ENCODE measurements around the gene ASB18.

DNA sequence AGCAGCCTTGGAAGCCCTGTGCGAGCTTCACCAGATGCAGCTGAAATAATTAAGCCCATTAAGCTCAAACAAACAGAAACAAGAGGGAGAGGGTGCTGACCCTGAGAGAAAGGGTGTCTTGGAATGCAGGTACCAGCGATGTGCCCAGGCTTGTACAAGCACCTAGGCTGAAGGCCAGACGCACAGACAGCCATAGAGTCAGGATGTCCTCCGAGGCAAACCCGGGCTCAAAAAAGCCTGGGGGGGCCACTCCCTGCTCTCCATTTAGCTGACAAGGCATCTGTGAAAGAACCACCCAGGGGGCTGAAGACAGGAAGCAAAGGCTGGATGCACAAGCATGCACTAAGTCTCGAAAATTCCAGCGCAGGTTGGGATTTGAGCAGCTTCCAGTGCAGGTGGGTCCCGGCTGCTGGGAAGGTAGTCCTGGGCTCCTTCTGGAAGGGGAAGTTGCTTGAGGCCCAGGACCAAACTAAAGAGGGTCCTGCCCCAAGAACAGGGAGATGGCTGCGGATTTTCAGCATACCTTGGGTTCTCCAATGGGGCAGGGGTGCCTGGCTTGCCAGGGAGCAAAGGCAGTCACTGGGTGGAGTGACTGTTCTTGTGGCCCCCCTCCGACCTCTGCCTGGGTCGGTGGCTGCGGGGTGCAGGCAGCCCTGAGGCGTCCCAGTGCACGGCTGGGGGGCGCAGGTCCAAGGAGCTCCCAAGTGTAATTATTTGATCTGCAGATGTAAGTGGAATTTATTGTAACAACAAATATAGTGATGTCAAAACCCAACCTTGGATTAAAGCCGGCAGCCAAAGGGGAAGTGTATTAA, 102.0 kb downstream of the ASB18 start:
- TF ChIP-seq, protein P1, sequence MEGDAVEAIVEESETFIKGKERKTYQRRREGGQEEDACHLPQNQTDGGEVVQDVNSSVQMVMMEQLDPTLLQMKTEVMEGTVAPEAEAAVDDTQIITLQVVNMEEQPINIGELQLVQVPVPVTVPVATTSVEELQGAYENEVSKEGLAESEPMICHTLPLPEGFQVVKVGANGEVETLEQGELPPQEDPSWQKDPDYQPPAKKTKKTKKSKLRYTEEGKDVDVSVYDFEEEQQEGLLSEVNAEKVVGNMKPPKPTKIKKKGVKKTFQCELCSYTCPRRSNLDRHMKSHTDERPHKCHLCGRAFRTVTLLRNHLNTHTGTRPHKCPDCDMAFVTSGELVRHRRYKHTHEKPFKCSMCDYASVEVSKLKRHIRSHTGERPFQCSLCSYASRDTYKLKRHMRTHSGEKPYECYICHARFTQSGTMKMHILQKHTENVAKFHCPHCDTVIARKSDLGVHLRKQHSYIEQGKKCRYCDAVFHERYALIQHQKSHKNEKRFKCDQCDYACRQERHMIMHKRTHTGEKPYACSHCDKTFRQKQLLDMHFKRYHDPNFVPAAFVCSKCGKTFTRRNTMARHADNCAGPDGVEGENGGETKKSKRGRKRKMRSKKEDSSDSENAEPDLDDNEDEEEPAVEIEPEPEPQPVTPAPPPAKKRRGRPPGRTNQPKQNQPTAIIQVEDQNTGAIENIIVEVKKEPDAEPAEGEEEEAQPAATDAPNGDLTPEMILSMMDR (IDR thresholded peaks at IDR 0.05 in 2 of 3, conservative IDR thresholded peaks at IDR 0.05 in 1 of 3; ENCODE audit: borderline replicate concordance in 1 of 3, insufficient read depth in 1 of 3, low read depth in 2 of 3, low read length in 2 of 3) = no peak
- TF ChIP-seq, protein P2, sequence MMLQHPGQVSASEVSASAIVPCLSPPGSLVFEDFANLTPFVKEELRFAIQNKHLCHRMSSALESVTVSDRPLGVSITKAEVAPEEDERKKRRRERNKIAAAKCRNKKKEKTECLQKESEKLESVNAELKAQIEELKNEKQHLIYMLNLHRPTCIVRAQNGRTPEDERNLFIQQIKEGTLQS (IDR thresholded peaks at IDR 0.05) = no peak
- no peak for TF ChIP-seq JUND (IDR thresholded peaks at IDR 0.05)
- no peak for TF ChIP-seq POLR2A (IDR thresholded peaks at IDR 0.05; ENCODE audit: borderline replicate concordance, extremely low read depth, insufficient read depth, insufficient read length)
- TF ChIP-seq, protein P3, sequence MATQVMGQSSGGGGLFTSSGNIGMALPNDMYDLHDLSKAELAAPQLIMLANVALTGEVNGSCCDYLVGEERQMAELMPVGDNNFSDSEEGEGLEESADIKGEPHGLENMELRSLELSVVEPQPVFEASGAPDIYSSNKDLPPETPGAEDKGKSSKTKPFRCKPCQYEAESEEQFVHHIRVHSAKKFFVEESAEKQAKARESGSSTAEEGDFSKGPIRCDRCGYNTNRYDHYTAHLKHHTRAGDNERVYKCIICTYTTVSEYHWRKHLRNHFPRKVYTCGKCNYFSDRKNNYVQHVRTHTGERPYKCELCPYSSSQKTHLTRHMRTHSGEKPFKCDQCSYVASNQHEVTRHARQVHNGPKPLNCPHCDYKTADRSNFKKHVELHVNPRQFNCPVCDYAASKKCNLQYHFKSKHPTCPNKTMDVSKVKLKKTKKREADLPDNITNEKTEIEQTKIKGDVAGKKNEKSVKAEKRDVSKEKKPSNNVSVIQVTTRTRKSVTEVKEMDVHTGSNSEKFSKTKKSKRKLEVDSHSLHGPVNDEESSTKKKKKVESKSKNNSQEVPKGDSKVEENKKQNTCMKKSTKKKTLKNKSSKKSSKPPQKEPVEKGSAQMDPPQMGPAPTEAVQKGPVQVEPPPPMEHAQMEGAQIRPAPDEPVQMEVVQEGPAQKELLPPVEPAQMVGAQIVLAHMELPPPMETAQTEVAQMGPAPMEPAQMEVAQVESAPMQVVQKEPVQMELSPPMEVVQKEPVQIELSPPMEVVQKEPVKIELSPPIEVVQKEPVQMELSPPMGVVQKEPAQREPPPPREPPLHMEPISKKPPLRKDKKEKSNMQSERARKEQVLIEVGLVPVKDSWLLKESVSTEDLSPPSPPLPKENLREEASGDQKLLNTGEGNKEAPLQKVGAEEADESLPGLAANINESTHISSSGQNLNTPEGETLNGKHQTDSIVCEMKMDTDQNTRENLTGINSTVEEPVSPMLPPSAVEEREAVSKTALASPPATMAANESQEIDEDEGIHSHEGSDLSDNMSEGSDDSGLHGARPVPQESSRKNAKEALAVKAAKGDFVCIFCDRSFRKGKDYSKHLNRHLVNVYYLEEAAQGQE (IDR thresholded peaks at IDR 0.05; ENCODE audit: low read depth) = no peak
- TF ChIP-seq POLR2AphosphoS5 (IDR thresholded peaks at IDR 0.05; ENCODE audit: low read depth, low read length) = no peak
- TF ChIP-seq, protein P4, sequence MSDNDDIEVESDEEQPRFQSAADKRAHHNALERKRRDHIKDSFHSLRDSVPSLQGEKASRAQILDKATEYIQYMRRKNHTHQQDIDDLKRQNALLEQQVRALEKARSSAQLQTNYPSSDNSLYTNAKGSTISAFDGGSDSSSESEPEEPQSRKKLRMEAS (IDR thresholded peaks at IDR 0.05) = no peak
- no peak for TF ChIP-seq EGR1 (IDR thresholded peaks at IDR 0.05; ENCODE audit: low read depth)
- TF ChIP-seq CEBPB (IDR thresholded peaks at IDR 0.05; ENCODE audit: low read depth) = no peak
